Measurements from ENCODE around the gene CD58.

The CD58 gene

DNA sequence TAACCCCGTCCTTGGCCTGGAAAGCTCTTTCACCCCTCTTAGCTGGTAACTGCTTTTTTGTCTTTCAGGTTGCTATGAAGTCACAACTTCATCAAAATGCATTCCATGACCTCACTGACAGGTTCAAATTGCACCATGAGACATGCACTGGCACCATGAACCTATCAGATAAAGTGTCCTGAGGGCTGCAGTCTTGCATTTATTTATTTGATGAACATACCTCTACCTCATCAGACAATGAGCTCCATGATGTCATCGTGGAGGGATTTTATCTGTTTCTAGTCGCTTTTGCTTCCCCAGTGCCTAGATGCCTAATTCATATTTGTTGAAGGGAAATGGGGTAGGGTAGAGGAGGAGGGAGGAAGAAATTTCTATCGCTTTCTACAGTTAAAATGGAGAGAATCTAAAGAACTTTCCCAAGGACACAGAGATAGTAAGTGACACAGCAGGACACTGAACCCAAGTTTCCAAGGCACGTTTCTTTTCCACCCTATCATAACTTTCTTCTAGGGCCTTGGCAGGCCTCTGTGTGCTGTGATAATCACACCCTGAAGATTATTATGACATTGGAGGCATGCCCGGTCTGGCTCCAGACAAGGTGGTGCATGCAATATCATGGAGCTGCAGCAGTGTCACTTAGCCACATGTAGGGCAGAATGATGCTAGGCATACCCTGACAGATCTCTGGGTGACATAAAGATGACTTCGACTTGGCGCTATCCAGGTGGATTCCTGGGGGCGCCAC is 69.5 kb downstream of the CD58 start:
- no peak for DNase-seq (ENCODE audit: low spot score)
- TF ChIP-seq, protein P1, sequence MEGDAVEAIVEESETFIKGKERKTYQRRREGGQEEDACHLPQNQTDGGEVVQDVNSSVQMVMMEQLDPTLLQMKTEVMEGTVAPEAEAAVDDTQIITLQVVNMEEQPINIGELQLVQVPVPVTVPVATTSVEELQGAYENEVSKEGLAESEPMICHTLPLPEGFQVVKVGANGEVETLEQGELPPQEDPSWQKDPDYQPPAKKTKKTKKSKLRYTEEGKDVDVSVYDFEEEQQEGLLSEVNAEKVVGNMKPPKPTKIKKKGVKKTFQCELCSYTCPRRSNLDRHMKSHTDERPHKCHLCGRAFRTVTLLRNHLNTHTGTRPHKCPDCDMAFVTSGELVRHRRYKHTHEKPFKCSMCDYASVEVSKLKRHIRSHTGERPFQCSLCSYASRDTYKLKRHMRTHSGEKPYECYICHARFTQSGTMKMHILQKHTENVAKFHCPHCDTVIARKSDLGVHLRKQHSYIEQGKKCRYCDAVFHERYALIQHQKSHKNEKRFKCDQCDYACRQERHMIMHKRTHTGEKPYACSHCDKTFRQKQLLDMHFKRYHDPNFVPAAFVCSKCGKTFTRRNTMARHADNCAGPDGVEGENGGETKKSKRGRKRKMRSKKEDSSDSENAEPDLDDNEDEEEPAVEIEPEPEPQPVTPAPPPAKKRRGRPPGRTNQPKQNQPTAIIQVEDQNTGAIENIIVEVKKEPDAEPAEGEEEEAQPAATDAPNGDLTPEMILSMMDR (IDR thresholded peaks at IDR 0.05; ENCODE audit: extremely low read depth, missing control alignments) = no peak

GRCh38 chr1:116498789-116499628 is 71.8 kb downstream of the CD58 start:
- TF ChIP-seq, protein P1 (IDR thresholded peaks at IDR 0.05; ENCODE audit: extremely low read depth, missing control alignments) = peak; percentile 57

DNA sequence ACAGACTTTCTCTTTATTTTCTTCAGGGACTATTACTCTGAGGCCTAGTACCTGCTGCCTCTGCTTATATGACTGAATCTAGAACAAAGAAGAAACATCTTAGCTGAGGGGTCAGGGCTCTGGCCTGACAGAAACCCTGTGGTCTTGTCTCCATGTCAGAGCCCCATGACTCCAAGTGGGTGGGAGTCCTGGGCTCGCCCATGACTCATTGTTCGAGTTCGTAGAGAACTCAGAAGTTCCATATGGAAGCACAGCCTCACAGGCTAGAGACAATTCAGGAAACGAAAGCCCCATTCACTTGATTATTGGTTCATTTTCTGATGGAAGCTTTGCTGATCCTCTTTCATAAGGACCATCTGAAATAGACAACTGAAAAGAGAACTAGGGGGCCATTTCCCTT is 73.2 kb downstream of the CD58 start:
- DNase-seq (ENCODE audit: low spot score) = no peak
- TF ChIP-seq, protein P1 (IDR thresholded peaks at IDR 0.05; ENCODE audit: extremely low read depth, missing control alignments) = no peak

More at GRCh38 chr1:116498789-116499628, 71.8 kb downstream of the CD58 start:
- DNase-seq (ENCODE audit: low spot score) = peak; percentile 75

GRCh38 chr1:116496898-116497297 is 73.9 kb downstream of the CD58 start:
- no peak for DNase-seq (ENCODE audit: low spot score)
- TF ChIP-seq, protein P1 (IDR thresholded peaks at IDR 0.05; ENCODE audit: extremely low read depth, missing control alignments) = no peak

DNA sequence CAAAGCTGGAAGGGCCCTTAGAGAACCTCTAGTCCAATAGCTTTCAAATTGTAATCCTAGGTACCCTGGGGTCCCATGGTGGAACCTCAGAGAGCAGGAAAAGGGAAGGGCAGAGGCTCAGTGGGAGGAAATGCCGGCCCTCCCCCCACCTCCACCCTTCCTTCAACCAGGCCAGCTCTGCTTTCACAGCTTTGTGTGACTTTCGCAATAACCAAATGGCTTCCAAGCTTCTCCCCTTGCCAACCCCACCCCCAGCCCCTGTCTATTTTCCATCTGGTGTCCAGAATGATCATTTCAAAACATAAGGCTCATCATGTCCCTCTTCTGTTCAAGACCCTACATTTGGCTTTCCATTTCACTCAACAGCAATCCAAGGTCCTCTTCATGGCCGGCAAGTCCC is 74.4 kb downstream of the CD58 start:
- no peak for DNase-seq (ENCODE audit: low spot score)
- TF ChIP-seq, protein P1 (IDR thresholded peaks at IDR 0.05; ENCODE audit: extremely low read depth, missing control alignments) = no peak

DNA sequence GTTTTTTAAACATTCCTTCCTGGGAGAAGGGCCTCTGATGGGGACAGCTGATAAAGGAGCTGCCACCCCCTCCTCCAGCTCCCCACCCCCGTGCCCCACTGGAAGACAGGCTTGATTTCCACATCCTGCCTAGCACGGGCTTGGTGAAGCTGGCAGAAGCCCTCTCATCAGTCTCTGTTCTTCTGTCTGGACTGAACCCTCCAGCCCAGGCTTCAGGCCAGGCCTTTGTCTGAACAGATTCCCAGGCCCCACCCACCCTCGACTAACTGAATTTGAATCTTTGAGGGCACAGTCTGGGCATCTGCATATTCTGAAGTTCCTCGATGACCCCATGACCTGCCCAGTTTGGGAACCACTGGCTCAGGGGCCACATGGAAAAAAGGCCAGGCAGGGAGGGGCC is 75.3 kb downstream of the CD58 start:
- TF ChIP-seq, protein P1 (IDR thresholded peaks at IDR 0.05; ENCODE audit: extremely low read depth, missing control alignments) = no peak
- no peak for DNase-seq (ENCODE audit: low spot score)

DNA sequence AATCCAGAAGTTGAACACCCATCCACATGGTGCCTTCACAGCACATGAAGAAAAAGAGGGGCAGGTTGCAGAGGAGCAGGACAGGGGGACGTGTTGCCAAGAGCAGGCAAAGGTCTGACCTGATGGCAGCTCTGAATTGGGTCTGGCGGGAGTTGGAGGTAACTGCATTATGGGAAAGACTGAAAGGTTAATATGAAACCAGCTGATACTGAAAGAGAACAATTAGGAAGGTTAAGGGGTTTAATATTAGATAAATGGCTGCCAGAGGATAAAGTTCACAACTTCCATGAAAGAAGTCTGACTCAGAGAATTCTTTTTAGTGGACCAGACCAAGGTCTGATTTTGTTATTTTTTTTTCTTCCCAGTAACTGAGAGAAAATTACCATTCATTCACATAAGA is 76.1 kb downstream of the CD58 start:
- DNase-seq (ENCODE audit: low spot score) = no peak
- TF ChIP-seq, protein P1 (IDR thresholded peaks at IDR 0.05; ENCODE audit: extremely low read depth, missing control alignments) = no peak
